Endothelial cell of hepatic sinusoid (primary cell): Measurements from ENCODE around the gene TVP23C.

ENCODE experiments used
- in situ Hi-C: cut with HindIII; loops from 2 replicates; pipeline ENCODE4 v1.10.0; 2017; ENCODE audit warnings: low sequenced_read_pairs

The TVP23C gene

GRCh38 chr17:15466131-15466530 lies 97.2 kb downstream of the TVP23C start:
- in situ Hi-C loops: no loop called here

DNA sequence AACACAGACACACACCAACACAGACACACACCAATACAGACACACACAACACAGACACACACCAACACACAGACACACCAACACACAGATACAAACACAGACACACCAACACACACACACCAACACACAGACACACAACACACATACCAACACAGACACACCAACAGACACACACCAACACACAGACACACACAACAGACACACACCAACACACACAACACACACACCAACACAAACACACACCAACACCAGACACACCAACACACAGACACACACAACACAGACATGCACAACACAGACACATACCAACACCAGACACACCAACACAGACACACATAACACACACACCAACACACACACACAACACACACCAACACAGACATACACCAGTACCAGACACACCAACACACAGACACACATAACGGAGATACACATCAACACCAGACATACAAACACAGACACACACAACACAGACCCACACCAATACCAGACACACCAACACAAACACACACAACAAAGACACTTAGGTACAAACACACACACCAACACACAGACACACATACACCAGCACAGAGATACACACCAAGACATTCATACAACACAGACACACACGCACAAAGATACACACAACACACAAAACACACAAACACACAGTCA lies 98.1 kb downstream of the TVP23C start:
- in situ Hi-C loops: no loop called here

GRCh38 chr17:15464231-15464985 lies 98.9 kb downstream of the TVP23C start:
- in situ Hi-C loops: no loop called here

GRCh38 chr17:15462976-15463772 lies 100.1 kb downstream of the TVP23C start:
- in situ Hi-C loops: no loop called here

DNA sequence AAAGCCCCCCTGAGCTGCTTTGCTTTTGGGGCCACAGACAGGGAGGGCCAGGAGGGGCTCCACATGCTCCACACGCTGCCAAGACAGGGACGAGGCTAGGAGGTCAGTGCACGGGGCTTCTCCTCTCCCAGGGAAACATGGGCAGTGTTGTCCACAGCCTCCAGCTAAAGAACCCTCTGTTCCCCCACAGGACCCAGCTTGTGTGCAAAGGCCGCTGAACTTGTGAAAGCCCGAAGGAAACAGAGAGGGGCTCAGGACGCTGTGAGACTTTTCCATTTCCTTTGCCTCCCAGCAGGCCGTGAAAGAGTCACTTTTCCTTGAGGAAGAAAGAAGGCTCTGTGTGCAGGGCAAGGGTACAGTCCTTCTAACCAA lies 105.6 kb downstream of the TVP23C start:
- in situ Hi-C loops: no loop called here

GRCh38 chr17:15456972-15457722 lies 106.1 kb downstream of the TVP23C start:
- in situ Hi-C loops: no loop called here

- in situ Hi-C loops: no loop called here
Measured at GRCh38 chr17:15456496-15456895, 106.8 kb downstream of the TVP23C start.

DNA sequence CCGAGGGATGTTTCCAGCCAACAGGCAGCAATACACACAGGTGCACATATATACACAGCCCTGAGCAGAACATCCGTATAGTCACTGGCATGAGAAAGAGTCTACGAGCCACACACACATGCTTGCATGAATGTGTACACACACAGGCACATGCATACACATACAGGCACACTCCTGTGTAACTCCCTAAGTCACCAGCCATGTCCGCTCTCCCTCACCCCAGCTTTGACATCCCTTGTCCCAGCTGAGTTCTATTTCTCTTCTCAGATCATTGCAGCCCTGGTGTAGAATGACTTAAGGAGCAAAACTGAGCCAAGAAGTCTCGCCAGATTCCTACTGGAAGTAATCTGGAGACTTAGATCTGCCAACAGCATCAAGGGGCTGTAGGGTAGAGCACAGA lies 108.9 kb downstream of the TVP23C start:
- in situ Hi-C loops: no loop called here

DNA sequence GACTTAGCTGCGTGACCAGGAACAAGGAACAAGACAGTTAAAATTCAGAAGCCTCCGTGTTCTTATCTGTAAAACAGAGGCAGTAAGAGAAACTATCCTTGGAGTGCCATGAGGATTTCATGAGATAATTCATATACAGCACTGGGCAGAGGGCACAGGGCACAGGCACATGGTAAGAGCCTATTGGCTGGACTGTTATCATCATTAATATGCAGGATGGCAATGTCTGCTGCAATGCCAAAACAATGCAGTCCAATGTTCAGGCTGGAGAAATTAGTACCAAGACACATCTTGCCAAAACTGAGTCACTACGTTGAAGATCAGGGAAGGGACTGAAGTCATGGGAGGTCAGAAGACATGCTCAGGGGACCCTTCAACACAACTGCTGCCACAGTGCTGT lies 109.5 kb downstream of the TVP23C start:
- in situ Hi-C loops: no loop called here

DNA sequence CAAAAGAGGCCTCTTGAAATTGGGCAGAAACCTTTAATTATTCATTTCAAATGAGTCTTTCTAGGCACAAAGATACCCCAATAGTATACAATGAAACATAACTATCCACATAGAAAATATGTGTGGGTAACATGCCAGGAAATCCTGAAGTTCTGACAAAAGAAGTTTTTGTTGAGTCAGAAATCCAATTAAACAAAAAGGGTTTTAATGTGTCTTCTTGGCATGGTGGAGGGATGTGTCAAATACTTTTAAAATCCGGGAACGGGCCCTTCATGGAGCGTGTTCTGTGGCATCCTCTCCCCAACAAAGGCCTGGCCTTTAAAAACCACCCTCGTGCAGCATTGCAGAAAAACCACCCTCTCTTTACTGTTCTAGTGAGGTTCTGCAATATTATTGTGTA lies 110.0 kb downstream of the TVP23C start:
- in situ Hi-C loops: no loop called here

DNA sequence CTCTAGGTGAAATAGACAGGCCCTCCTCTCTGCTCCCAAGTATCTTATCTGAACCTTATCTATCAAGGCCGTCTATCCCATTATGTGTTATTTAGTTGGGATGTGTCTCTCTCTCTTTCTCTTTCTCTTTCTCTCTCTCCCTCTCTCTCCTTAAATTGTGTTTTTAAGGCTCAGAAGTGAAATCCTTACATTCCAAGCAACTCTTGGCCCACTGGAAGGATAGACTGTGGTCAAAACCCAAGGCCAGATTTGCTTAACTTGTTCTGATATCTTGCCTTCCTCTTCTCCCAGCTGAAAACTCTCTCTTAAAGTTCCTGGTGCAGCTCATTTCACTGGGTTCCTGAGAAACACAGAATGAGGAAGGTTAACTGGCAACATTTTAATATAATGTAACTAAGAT lies 110.5 kb downstream of the TVP23C start:
- in situ Hi-C loops: no loop called here
